VCaP (cell line): Measurements from ENCODE around the gene FRMPD2.

Source experiments
- H3K27ac ChIP-seq: fragments of 450-650 bp; 2 replicates; pipeline ENCODE4 v1.5.1; 2017
- CTCF ChIP-seq: fragments of 450-650 bp; conservative IDR thresholded peaks from 2 replicates; pipeline ENCODE4 v1.5.1; 2017; ENCODE audit warnings: mild to moderate bottlenecking, moderate library complexity

Gene FRMPD2

DNA sequence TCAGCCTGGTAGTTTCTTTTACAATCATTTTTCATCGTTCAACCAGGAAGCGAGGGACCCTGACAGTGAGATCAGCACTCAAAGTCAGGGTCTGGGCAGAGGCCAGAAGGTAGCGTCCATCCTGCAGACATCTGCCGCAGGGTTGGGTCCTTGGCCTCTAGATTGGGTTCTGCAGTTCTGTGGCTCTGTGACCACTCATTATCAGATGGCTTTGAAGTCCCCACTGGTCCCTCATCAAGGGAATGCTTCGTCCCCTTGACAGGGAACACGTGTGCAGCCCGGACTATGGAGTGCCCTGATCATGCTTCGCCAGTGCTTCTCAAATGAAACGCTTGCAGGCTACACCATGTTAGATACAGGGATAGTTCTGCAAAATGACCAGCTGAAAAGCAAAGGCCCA is 64.1 kb downstream of the FRMPD2 start:
- H3K27ac ChIP-seq, result no peak overlapping the region
- no peak for TF ChIP-seq CTCF

GRCh38 chr10:48209241-48209640 is 65.3 kb downstream of the FRMPD2 start:
- no peak overlapping the region for H3K27ac ChIP-seq
- TF ChIP-seq CTCF, result no peak

DNA sequence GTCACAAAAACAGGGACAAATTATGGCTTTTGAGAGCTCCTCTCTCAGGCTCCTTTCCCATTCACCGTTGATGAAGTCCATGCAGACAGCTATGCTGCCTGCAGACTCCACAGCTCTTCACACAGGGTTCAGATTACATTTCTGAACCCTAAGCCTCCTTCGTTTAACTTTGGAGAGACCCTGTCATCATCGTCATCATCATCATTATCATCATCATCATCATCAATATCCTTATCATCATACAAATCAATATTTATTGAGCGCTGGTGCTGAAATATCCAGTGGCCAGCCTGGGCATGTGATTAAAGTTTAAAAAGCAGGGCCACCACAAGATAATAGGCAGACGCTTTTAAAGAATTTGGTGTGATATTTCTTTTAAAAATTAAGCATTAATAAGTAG is 66.6 kb downstream of the FRMPD2 start:
- no peak overlapping the region for H3K27ac ChIP-seq
- no peak for TF ChIP-seq CTCF

DNA sequence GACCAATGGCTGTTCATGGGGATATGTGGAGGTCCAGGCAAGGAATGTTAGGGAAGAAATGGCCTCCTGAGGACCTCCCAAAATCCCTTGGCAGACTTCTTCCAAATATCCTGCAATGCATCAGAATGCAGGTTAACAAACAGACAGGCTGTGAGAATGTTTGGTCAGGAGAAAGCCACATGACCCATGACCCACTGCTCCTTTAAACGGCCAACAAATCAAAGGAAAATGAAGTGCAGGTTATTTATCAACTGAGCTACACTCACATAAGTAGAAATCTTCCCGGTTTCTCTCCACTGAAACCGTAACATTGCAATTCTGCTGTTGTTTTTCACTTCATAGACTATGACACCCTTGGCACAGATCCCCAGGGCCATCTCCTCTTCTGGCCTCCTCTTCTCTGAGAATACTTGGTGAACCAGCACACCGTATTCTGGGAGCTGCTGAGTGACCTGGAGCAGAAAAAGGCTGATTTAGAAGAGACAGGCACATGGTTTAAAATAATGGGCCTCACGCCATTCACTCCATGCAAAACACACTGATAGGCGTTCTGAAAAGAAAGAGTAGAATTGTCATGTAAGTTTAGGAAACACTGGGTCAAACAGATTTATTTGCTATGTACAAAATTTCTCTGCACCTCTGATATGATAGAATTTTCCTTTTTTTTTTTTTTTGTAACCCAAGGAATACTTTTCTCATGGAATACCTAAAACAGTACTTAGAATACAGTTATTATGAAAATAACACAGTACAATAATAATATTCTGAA is 67.8 kb downstream of the FRMPD2 start:
- TF ChIP-seq CTCF, result no peak
- H3K27ac ChIP-seq, result no peak overlapping the region

DNA sequence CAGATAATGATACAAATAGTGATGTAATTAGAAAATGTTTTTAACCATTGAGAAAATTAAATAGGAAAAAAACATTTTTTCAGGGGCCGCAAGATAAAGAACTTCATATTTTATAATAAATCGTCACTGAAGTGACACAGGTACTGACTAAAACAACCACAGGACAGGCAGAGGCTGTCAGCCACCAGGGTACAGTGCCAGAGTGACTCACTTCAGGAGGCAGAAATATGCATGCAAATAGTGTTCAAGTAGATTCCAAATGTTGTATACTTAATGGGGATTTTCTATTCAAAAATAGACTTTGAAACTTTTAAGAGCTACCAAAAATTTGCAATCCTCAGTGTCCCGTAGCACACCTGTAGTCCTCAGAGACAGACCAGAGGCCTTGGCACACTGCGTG is 68.6 kb downstream of the FRMPD2 start:
- no peak for TF ChIP-seq CTCF
- H3K27ac ChIP-seq, result no peak overlapping the region

DNA sequence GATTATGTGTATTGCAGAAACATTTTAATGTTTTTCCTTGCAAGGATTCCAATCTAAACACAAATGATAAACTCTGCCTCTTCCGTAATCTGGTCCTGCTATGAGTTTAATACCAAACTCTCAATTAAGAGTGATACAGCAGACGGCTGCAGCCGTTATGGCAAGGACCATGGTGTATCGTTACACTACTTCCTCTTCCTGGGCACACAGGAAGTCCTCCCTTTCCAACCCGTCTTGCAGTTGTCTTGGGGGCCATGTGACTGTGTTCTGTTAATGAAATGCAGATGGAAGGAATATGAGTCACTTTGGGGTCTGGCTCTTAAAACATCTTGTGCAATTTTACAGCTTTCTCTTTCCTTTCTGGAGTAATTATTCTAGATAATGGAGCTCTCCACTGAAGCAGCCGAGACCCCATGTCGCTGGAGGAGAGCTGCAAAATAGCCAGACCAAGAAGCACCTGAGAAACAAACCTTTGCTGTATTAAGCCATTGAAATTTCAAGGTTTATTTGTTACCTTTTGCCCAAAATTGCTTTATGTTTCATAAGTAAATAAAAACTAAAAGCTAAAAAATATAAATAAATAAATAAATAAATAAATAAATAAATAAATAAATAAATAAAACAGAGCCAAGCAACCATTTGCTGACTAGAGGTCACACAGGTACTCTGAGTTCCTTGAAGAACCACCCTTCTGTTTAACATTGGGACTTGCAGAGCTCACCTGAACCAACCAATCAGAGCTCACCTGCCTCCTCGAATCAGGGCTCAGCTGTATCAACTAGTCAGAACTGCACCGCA is 74.7 kb downstream of the FRMPD2 start:
- TF ChIP-seq CTCF, result no peak
- H3K27ac ChIP-seq, result no peak overlapping the region

GRCh38 chr10:48197236-48197899 is 77.1 kb downstream of the FRMPD2 start:
- no peak for TF ChIP-seq CTCF
- peak overlapping the region; percentile 56 for H3K27ac ChIP-seq
